Activated CD4-positive, alpha-beta T cell treated with anti-CD3 and anti-CD28 coated beads, Interleukin-2, Interleukin-4, amounts not matched to agents 100 ng/mL and 50 ng/mL, durations not matched to agents 16 hours and 8 hours (primary cell): ENCODE results near the gene C17orf58.
A peak's percentile ranks its signal among the peaks of the same experiment; 100 is the strongest.
"Not testable (repeated sequence)": the region's sequence is repeated elsewhere in the genome, so short reads cannot be mapped to it uniquely, and the experiment has no call there.

Experiments used
- DNase-seq: peaks from one replicate; pipeline ENCODE4 v3.0.0-alpha.2; 2020; ENCODE audit warnings: low spot score

C17orf58 gene

GRCh38 chr17:67999291-67999911, 3.1 kb upstream of the C17orf58 start:
- DNase-seq, result no peak

GRCh38 chr17:67998466-67998865, 2.2 kb upstream of the C17orf58 start:
- DNase-seq, result no peak

- no peak for DNase-seq
Observed at GRCh38 chr17:67995570-67996263, 552 bp downstream of the C17orf58 start.

GRCh38 chr17:67994817-67995569, 1.3 kb downstream of the C17orf58 start:
- peak; percentile 39 for DNase-seq

GRCh38 chr17:67993998-67994361, 2.3 kb downstream of the C17orf58 start:
- no peak for DNase-seq

GRCh38 chr17:67993153-67993997, 2.9 kb downstream of the C17orf58 start:
- DNase-seq, result peak; percentile 82

GRCh38 chr17:67992548-67993152, 3.6 kb downstream of the C17orf58 start:
- no peak for DNase-seq

- DNase-seq, result no peak
Observed at GRCh38 chr17:67990909-67991308, 5.4 kb downstream of the C17orf58 start.

- DNase-seq, result no peak
Observed at GRCh38 chr17:67983383-67983688, 12.9 kb downstream of the C17orf58 start.

- no peak for DNase-seq
Observed at GRCh38 chr17:67982686-67983382, 13.4 kb downstream of the C17orf58 start.

GRCh38 chr17:67982034-67982640, 14.1 kb downstream of the C17orf58 start:
- no peak for DNase-seq

- DNase-seq, result not testable (repeated sequence)
Observed at GRCh38 chr17:67980883-67981282, 15.4 kb downstream of the C17orf58 start.

GRCh38 chr17:67980456-67980855, 15.8 kb downstream of the C17orf58 start:
- no peak for DNase-seq

- DNase-seq, result not testable (repeated sequence)
Observed at GRCh38 chr17:67976306-67976705, 20.0 kb downstream of the C17orf58 start.

GRCh38 chr17:67974598-67975066, 21.6 kb downstream of the C17orf58 start:
- no peak for DNase-seq

- no peak for DNase-seq
Observed at GRCh38 chr17:67974185-67974584, 22.1 kb downstream of the C17orf58 start.

- DNase-seq, result no peak
Observed at GRCh38 chr17:67970783-67971182, 25.5 kb downstream of the C17orf58 start.

- DNase-seq, result peak; percentile 80
Observed at GRCh38 chr17:67963145-67963572, 33.1 kb downstream of the C17orf58 start.

- not testable (repeated sequence) for DNase-seq
Observed at GRCh38 chr17:67962156-67962555, 34.1 kb downstream of the C17orf58 start.

GRCh38 chr17:67960276-67960675, 36.0 kb downstream of the C17orf58 start:
- not testable (repeated sequence) for DNase-seq

GRCh38 chr17:67959510-67959909, 36.8 kb downstream of the C17orf58 start:
- no peak for DNase-seq
